SK-N-SH treated with all-trans-retinoic acid at 6 μM for 48 hours (cell line): Measurements from ENCODE around the gene ASIC3.

Source experiments
- ARNTL ChIP-seq: fragments of 450-650 bp; formaldehyde crosslinking; IDR thresholded peaks from 2 replicates; pipeline ENCODE4 v1.5.0; 2020; ENCODE audit warnings: low read depth, mild to moderate bottlenecking, moderate library complexity, borderline replicate concordance
- BACH2 ChIP-seq: fragments of 250-450 bp; sonication (Bioruptor Pico); IDR thresholded peaks from 2 replicates; pipeline ENCODE4 v1.9.0; 2021; ENCODE audit warnings: mild to moderate bottlenecking, borderline replicate concordance
- CREB5 ChIP-seq: fragments of 250-450 bp; sonication (Bioruptor Pico); IDR thresholded peaks from 2 replicates; pipeline ENCODE4 v1.5.1; 2020; ENCODE audit warnings: low read depth, mild to moderate bottlenecking, moderate library complexity
- CSDC2 ChIP-seq: fragments of 250-450 bp; sonication (Bioruptor Pico); IDR thresholded peaks from 2 replicates; pipeline ENCODE4 v1.5.0; 2020; ENCODE audit warnings: mild to moderate bottlenecking, moderate library complexity
- PATZ1 ChIP-seq: fragments of 250-450 bp; sonication (Bioruptor Pico); IDR thresholded peaks from 2 replicates; pipeline ENCODE4 v1.8.0; 2020; ENCODE audit warnings: mild to moderate bottlenecking, moderate library complexity, borderline replicate concordance
- PPARA ChIP-seq: fragments of 250-450 bp; sonication (Bioruptor Pico); IDR thresholded peaks from 2 replicates; pipeline ENCODE4 v1.5.0; 2020; ENCODE audit warnings: mild to moderate bottlenecking, borderline replicate concordance
- SNAI2 ChIP-seq: fragments of 250-450 bp; sonication (Bioruptor Pico); IDR thresholded peaks from 2 replicates; pipeline ENCODE4 v1.5.0; 2020; ENCODE audit warnings: mild to moderate bottlenecking, moderate library complexity
- ZC3H10 ChIP-seq: fragments of 250-450 bp; sonication (Bioruptor Pico); IDR thresholded peaks from 2 replicates; pipeline ENCODE4 v1.5.1; 2021; ENCODE audit warnings: mild to moderate bottlenecking, moderate library complexity
- ZFP3 ChIP-seq: fragments of 250-450 bp; sonication (Bioruptor Pico); IDR thresholded peaks from 2 replicates; pipeline ENCODE4 v1.5.0; 2020; ENCODE audit warnings: mild to moderate bottlenecking, moderate library complexity
- ZFP30 ChIP-seq: fragments of 450-650 bp; formaldehyde crosslinking; IDR thresholded peaks from 2 replicates; pipeline ENCODE4 v1.5.0; 2022; ENCODE audit warnings: mild to moderate bottlenecking, moderate library complexity
- ZNF70 ChIP-seq: fragments of 450-650 bp; formaldehyde crosslinking; IDR thresholded peaks from 2 replicates; pipeline ENCODE4 v1.5.0; 2020; ENCODE audit warnings: mild to moderate bottlenecking, moderate library complexity
- ZNF8 ChIP-seq: fragments of 450-650 bp; formaldehyde crosslinking; IDR thresholded peaks from 2 replicates; pipeline ENCODE4 v1.5.0; 2020; ENCODE audit warnings: mild to moderate bottlenecking, moderate library complexity
- TF ChIP-seq, protein P1 (sequence below): fragments of 250-450 bp; sonication (Bioruptor Pico); IDR thresholded peaks from 2 replicates; pipeline ENCODE4 v1.5.1; 2021; ENCODE audit warnings: mild to moderate bottlenecking, moderate library complexity

GRCh38 chr7:151024435-151025056, 23.8 kb upstream of the ASIC3 start, which contains the start of gene ATG9B:
- no peak for TF ChIP-seq ZFP30 (CRISPR knock-in tag)
- TF ChIP-seq, protein P1, sequence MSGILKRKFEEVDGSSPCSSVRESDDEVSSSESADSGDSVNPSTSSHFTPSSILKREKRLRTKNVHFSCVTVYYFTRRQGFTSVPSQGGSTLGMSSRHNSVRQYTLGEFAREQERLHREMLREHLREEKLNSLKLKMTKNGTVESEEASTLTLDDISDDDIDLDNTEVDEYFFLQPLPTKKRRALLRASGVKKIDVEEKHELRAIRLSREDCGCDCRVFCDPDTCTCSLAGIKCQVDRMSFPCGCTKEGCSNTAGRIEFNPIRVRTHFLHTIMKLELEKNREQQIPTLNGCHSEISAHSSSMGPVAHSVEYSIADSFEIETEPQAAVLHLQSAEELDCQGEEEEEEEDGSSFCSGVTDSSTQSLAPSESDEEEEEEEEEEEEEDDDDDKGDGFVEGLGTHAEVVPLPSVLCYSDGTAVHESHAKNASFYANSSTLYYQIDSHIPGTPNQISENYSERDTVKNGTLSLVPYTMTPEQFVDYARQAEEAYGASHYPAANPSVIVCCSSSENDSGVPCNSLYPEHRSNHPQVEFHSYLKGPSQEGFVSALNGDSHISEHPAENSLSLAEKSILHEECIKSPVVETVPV (CRISPR knock-in tag): no peak
- no peak for TF ChIP-seq PPARA (CRISPR knock-in tag)
- no peak for TF ChIP-seq PATZ1
- TF ChIP-seq ZFP3 (CRISPR knock-in tag): no peak
- TF ChIP-seq ZC3H10 (CRISPR knock-in tag): no peak
- TF ChIP-seq ZNF70: no peak
- TF ChIP-seq CREB5 (CRISPR knock-in tag): no peak
- TF ChIP-seq ZNF8 (CRISPR knock-in tag): no peak
- TF ChIP-seq SNAI2: no peak
- TF ChIP-seq BACH2 (CRISPR knock-in tag): no peak
- no peak for TF ChIP-seq ARNTL (CRISPR knock-in tag)
- no peak for TF ChIP-seq CSDC2 (CRISPR knock-in tag)
